Breast epithelium (tissue), 3 donors: ENCODE data around the gene ANKRD18B.

Source experiments
- POLR2A ChIP-seq: fragments of 450-650 bp; IDR thresholded peaks from one replicate; pipeline ENCODE4 v1.6.1; 2016; ENCODE audit warnings: antibody characterized with exemption, mild to moderate bottlenecking, moderate library complexity
- POLR2AphosphoS5 ChIP-seq, 3 donors: sonication (generic); formaldehyde crosslinking; IDR thresholded peaks; one replicate each; pipeline ENCODE4 v1.6.1; 2017; ENCODE audit warnings: antibody characterized with exemption in 3 of 3
- TF ChIP-seq, protein P1 (sequence below), 3 donors: fragments of 450-650 bp; IDR thresholded peaks; one replicate each; pipeline ENCODE4 v1.5.1; 2016 to 2017; ENCODE audit warnings: antibody characterized with exemption in 3 of 3, mild to moderate bottlenecking in 3 of 3, moderate library complexity in 3 of 3

GRCh38 chr9:33480106-33480505, 43.9 kb upstream of the ANKRD18B start:
- TF ChIP-seq, protein P1, sequence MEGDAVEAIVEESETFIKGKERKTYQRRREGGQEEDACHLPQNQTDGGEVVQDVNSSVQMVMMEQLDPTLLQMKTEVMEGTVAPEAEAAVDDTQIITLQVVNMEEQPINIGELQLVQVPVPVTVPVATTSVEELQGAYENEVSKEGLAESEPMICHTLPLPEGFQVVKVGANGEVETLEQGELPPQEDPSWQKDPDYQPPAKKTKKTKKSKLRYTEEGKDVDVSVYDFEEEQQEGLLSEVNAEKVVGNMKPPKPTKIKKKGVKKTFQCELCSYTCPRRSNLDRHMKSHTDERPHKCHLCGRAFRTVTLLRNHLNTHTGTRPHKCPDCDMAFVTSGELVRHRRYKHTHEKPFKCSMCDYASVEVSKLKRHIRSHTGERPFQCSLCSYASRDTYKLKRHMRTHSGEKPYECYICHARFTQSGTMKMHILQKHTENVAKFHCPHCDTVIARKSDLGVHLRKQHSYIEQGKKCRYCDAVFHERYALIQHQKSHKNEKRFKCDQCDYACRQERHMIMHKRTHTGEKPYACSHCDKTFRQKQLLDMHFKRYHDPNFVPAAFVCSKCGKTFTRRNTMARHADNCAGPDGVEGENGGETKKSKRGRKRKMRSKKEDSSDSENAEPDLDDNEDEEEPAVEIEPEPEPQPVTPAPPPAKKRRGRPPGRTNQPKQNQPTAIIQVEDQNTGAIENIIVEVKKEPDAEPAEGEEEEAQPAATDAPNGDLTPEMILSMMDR (IDR thresholded peaks at IDR 0.05): no peak
- TF ChIP-seq POLR2AphosphoS5 (IDR thresholded peaks at IDR 0.05) (no peak), POLR2A (no peak)
